K562 (cell line): ENCODE data around the gene DNAJB12. TPM values are rescaled to one million over a fixed set of nuclear protein-coding genes. Genes with fewer than 3 reads are reported as not detected.
A peak's percentile ranks its signal among the peaks of the same experiment; 100 is the strongest.

ENCODE experiments used
- CREB1 ChIP-seq, 2 experiments: sonication (generic) in 1 of 2; formaldehyde crosslinking in 1 of 2; IDR thresholded peaks; 2 replicates each; pipeline versions ENCODE4 v1.6.1 to v1.8.0; 2012 to 2022; ENCODE audit warnings: inconsistent platforms in 1 of 2, mild to moderate bottlenecking in 1 of 2, missing genetic modification reagents in 1 of 2, moderate library complexity in 1 of 2
- ETS2 ChIP-seq: IDR thresholded peaks from 2 replicates; pipeline ENCODE4 v1.6.1; 2016; ENCODE audit warnings: borderline replicate concordance, missing genetic modification characterization, mild to moderate bottlenecking, moderate library complexity, missing compliant biosample characterization; ENCODE audit not compliant: poor library complexity, severe bottlenecking
- FOXJ3 ChIP-seq: sonication (generic); formaldehyde crosslinking; IDR thresholded peaks from 2 replicates; pipeline ENCODE4 v1.4.0; 2020; ENCODE audit warnings: mild to moderate bottlenecking, missing genetic modification reagents
- FOXM1 ChIP-seq, 2 experiments: fragments of 450-650 bp in 1 of 2; sonication (generic) in 1 of 2; formaldehyde crosslinking in 1 of 2; IDR thresholded peaks; 2 replicates each; pipeline versions ENCODE4 v1.6.1 to v1.9.0; 2017 to 2022; ENCODE audit warnings: low read depth in 2 of 2, mild to moderate bottlenecking in 2 of 2, missing genetic modification reagents in 1 of 2, moderate library complexity in 1 of 2
- MAFG ChIP-seq: fragments of 450-650 bp; conservative IDR thresholded peaks from 2 replicates; pipeline ENCODE4 v1.6.1; 2016; ENCODE audit warnings: missing genetic modification characterization, missing compliant biosample characterization
- MAZ ChIP-seq, 2 experiments: fragments of 450-650 bp in 1 of 2; sonication (generic) in 1 of 2; formaldehyde crosslinking; IDR thresholded peaks in 1 of 2; conservative IDR thresholded peaks in 1 of 2; 2 replicates each; pipeline versions ENCODE4 v1.4.0 to v1.5.0; 2020; ENCODE audit warnings: mild to moderate bottlenecking in 1 of 2, missing genetic modification reagents in 1 of 2
- MCM5 ChIP-seq: fragments of 450-650 bp; IDR thresholded peaks from 2 replicates; pipeline ENCODE4 v1.6.1; 2016; ENCODE audit warnings: low read depth
- MCM7 ChIP-seq, 2 experiments: fragments of 450-650 bp; IDR thresholded peaks; 2 replicates each; pipeline ENCODE4 v1.6.1; 2016 to 2018
- MITF ChIP-seq: IDR thresholded peaks from 2 replicates; pipeline ENCODE4 v1.6.1; 2014; ENCODE audit warnings: antibody characterized with exemption
- NFATC3 ChIP-seq: fragments of 450-650 bp; IDR thresholded peaks from 2 replicates; pipeline ENCODE4 v1.6.1; 2017; ENCODE audit warnings: mild to moderate bottlenecking
- NFE2 ChIP-seq: IDR thresholded peaks from 2 replicates; pipeline ENCODE4 v1.6.1; 2014; ENCODE audit warnings: antibody characterized with exemption, low read depth
- PCBP2 ChIP-seq: fragments of 200-400 bp; formaldehyde crosslinking; IDR thresholded peaks from 2 replicates; pipeline ENCODE4 v1.6.1; 2018; ENCODE audit warnings: low read length, low read depth, mild to moderate bottlenecking, moderate library complexity; ENCODE audit not compliant: poor library complexity, severe bottlenecking
- POLR2G ChIP-seq: fragments of 200-400 bp; formaldehyde crosslinking; IDR thresholded peaks from 2 replicates; pipeline ENCODE4 v1.6.1; 2017; ENCODE audit warnings: low read depth, mild to moderate bottlenecking, antibody characterized with exemption, low read length, moderate library complexity
- TAF7 ChIP-seq: fragments of 450-650 bp; IDR thresholded peaks from 2 replicates; pipeline ENCODE4 v1.6.1; 2016; ENCODE audit warnings: missing genetic modification characterization, missing compliant biosample characterization
- ZBTB17 ChIP-seq: fragments of 450-650 bp; formaldehyde crosslinking; IDR thresholded peaks from 2 replicates; pipeline ENCODE4 v1.4.0; 2020; ENCODE audit warnings: mild to moderate bottlenecking
- ZKSCAN1 ChIP-seq: fragments of 150-350 bp; IDR thresholded peaks from 2 replicates; pipeline ENCODE4 v1.6.1; 2016; ENCODE audit warnings: low read depth, low read length
- ZNF174 ChIP-seq: fragments of 250-450 bp; sonication (Bioruptor Pico); IDR thresholded peaks from 2 replicates; pipeline ENCODE4 v1.4.0; 2020; ENCODE audit warnings: mild to moderate bottlenecking
- ZNF197 ChIP-seq: fragments of 200-800 bp; sonication (Bioruptor generic); IDR thresholded peaks from 2 replicates; pipeline ENCODE4 v1.6.1; 2016; ENCODE audit warnings: low read depth, missing genetic modification characterization, missing compliant biosample characterization
- ZNF3 ChIP-seq: fragments of 250-450 bp; sonication (Bioruptor Pico); IDR thresholded peaks from 2 replicates; pipeline ENCODE4 v1.5.0; 2021; ENCODE audit warnings: mild to moderate bottlenecking, moderate library complexity
- ZNF436 ChIP-seq: fragments of 250-450, 450-650 bp; sonication (Bioruptor Pico); formaldehyde crosslinking; IDR thresholded peaks from 2 replicates; pipeline ENCODE4 v1.7.0; 2020; ENCODE audit warnings: mild to moderate bottlenecking
- ZNF699 ChIP-seq: fragments of 250-450 bp; sonication (Bioruptor Pico); IDR thresholded peaks from 2 replicates; pipeline ENCODE4 v1.8.0; 2021; ENCODE audit warnings: mild to moderate bottlenecking, moderate library complexity; ENCODE audit not compliant: insufficient replicate concordance
- polyA plus RNA-seq, 8 experiments: library from polyadenylated mRNA; depleted of rRNA in 4 of 8; stranded (reverse) in 5 of 8; unstranded in 3 of 8; fragments of >200 nt; fragmentation: Nextera tagmentation in 2 of 8; fragmentation: Illumina TruSeq in 1 of 8; extraction: Ambion mirVana in 2 of 8; extraction: Trizol in 1 of 8; gene quantifications; 2 replicates each; pipeline versions ENCODE4 v1.2.1 to v1.2.3, GENCODE V29; 2011 to 2014; ENCODE audit warnings: inconsistent platforms in 1 of 8, missing spikeins in 1 of 8
- total RNA-seq, 7 experiments: library from RNA; depleted of rRNA in 6 of 7; stranded (reverse); fragments of >200 nt in 6 of 7; fragmentation: Illumina TruSeq in 2 of 7; extraction: Trizol in 2 of 7; gene quantifications; 2 replicates each; pipeline versions ENCODE4 v1.2.1 to v1.2.3, GENCODE V29; 2011 to 2021; ENCODE audit warnings: low replicate concordance in 1 of 7
- TF ChIP-seq, protein P1 (sequence below), 2 experiments: fragments of 150-350 bp in 1 of 2; IDR thresholded peaks; 2 replicates each; pipeline ENCODE4 v1.6.1; 2012 to 2016; ENCODE audit warnings: low read depth in 2 of 2, low read length in 2 of 2, mild to moderate bottlenecking in 1 of 2, moderate library complexity in 1 of 2

Gene DNAJB12
- total and polyA plus RNA-seq, 9 of the 15 experiments (the other 6 are each of a cell fraction or from before 2014, with no cell fraction given) = 3.5 to 31.5 (median 20.3) TPM

DNA sequence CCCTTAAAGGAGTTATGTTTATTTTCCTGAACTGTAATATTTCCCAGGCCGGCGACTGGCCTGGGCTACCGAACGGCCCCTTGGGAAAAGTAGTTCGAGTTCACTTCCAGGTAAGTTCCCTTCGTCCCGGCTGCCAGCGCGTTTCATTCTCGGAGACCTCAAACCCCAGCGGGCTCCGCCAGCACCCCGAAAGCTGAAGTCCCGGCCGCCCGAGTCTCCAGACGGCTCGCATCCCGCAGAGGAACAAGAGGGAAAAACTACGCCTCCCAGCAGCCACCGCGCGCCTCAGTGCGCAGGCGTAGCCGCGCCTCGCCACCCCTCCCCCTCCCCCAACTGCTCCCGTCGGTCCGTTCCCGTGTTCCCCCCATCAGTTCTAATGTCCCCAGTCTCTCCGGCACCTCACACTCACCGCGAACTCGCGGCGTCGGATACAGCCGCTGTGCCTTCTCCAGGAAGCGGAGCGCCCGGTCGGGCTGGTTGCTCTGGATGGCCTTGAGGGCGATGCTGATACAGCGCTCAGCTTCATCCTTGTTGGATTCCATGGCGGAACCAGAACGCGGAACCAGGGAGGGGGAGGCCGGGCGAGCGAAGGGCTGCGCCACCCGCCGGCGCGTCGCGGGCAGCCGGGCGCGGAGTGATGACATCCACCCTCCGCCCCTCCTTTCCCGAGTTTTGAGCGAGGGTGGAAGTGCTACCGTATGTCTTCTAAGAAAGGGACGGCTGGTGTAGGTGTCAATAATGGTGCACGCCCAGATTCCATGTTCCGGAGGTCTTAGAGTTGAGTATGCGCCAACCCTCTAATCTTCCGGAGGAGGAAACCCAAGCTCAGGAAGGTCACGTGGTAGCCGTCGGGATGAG is at the start of gene DNAJB12 (continued):
- TF ChIP-seq FOXJ3 (CRISPR knock-in tag) = no peak
- peak; percentile 99 for TF ChIP-seq MAZ (CRISPR knock-in tag; conservative IDR thresholded peaks at IDR 0.05 in 1 of 2, IDR thresholded peaks at IDR 0.05 in 1 of 2)
- TF ChIP-seq ZNF699 (CRISPR knock-in tag) = no peak
- TF ChIP-seq NFE2 = no peak; the same call in 1 of the 2 replicates
- no peak for TF ChIP-seq ZNF3 (CRISPR knock-in tag)
- TF ChIP-seq NFATC3 = no peak
- peak; percentile 98 for TF ChIP-seq POLR2G
- no peak for TF ChIP-seq MCM5
- peak; percentile 72 for TF ChIP-seq FOXM1 (IDR thresholded peaks at IDR 0.05; ENCODE audit: low read depth)
- TF ChIP-seq FOXM1 (CRISPR knock-in tag; IDR thresholded peaks at IDR 0.05; ENCODE audit: low read depth) = no peak
- peak; percentile 77 for TF ChIP-seq ZBTB17 (CRISPR knock-in tag)
- peak; percentile 56 for TF ChIP-seq MITF
- peak; percentile 94 for TF ChIP-seq TAF7
- no peak for TF ChIP-seq MCM7 (IDR thresholded peaks at IDR 0.05)
- TF ChIP-seq ZNF174 = no peak
- peak; percentile 82 for TF ChIP-seq ZKSCAN1
- TF ChIP-seq MAFG = no peak
- no peak for TF ChIP-seq ZNF436 (CRISPR knock-in tag)
- no peak for TF ChIP-seq PCBP2
- TF ChIP-seq, protein P1, sequence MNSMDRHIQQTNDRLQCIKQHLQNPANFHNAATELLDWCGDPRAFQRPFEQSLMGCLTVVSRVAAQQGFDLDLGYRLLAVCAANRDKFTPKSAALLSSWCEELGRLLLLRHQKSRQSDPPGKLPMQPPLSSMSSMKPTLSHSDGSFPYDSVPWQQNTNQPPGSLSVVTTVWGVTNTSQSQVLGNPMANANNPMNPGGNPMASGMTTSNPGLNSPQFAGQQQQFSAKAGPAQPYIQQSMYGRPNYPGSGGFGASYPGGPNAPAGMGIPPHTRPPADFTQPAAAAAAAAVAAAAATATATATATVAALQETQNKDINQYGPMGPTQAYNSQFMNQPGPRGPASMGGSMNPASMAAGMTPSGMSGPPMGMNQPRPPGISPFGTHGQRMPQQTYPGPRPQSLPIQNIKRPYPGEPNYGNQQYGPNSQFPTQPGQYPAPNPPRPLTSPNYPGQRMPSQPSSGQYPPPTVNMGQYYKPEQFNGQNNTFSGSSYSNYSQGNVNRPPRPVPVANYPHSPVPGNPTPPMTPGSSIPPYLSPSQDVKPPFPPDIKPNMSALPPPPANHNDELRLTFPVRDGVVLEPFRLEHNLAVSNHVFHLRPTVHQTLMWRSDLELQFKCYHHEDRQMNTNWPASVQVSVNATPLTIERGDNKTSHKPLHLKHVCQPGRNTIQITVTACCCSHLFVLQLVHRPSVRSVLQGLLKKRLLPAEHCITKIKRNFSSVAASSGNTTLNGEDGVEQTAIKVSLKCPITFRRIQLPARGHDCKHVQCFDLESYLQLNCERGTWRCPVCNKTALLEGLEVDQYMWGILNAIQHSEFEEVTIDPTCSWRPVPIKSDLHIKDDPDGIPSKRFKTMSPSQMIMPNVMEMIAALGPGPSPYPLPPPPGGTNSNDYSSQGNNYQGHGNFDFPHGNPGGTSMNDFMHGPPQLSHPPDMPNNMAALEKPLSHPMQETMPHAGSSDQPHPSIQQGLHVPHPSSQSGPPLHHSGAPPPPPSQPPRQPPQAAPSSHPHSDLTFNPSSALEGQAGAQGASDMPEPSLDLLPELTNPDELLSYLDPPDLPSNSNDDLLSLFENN (IDR thresholded peaks at IDR 0.05; ENCODE audit: low read depth in 2 of 2, low read length in 2 of 2) = peak in 1 of 2 experiments; percentile 50; a peak in 2 of 4 replicates
- TF ChIP-seq CREB1 (IDR thresholded peaks at IDR 0.05) = peak; percentile 99
- TF ChIP-seq CREB1 (CRISPR knock-in tag; IDR thresholded peaks at IDR 0.05) = peak; percentile 100
- TF ChIP-seq ETS2 (tag) = no peak
- TF ChIP-seq ZNF197 (CRISPR knock-in tag) = no peak
